PFSK-1 (cell line): ENCODE results near the gene PVR.

Experiments used
- FOXP2 ChIP-seq: optimal IDR thresholded peaks from 2 replicates; pipeline ENCODE3; 2011; ENCODE audit warnings: borderline replicate concordance, control low read depth, inconsistent platforms; ENCODE audit not compliant: insufficient read depth; ENCODE audit errors: extremely low read length, extremely low read depth
- POLR2AphosphoS5 ChIP-seq: IDR thresholded peaks from 2 replicates; pipeline ENCODE4 v1.6.1; 2012; ENCODE audit warnings: low read depth, mild to moderate bottlenecking, control low read depth, low read length, moderate library complexity
- REST ChIP-seq, 2 experiments: IDR thresholded peaks; 2 replicates each; pipeline versions ENCODE4 v1.6.1 to v1.8.0; 2011 to 2012; ENCODE audit warnings: low read depth in 2 of 2, low read length in 2 of 2, control low read depth in 1 of 2, inconsistent platforms in 1 of 2, mild to moderate bottlenecking in 1 of 2, moderate library complexity in 1 of 2; ENCODE audit not compliant: insufficient read depth in 1 of 2
- SIN3A ChIP-seq: IDR thresholded peaks from 2 replicates; pipeline ENCODE4 v1.6.1; 2012; ENCODE audit warnings: mild to moderate bottlenecking, low read length, moderate library complexity, borderline replicate concordance; ENCODE audit not compliant: insufficient read depth
- TAF1 ChIP-seq: IDR thresholded peaks from 2 replicates; pipeline ENCODE4 v1.6.1; 2012; ENCODE audit warnings: low read length, control low read depth, borderline replicate concordance; ENCODE audit not compliant: insufficient read depth

Gene PVR

GRCh38 chr19:44706506-44707236, 63.0 kb downstream of the PVR start:
- TF ChIP-seq TAF1 (no peak), REST (IDR thresholded peaks at IDR 0.05; ENCODE audit: insufficient read depth in 1 of 2, low read depth in 2 of 2, low read length in 2 of 2) (no peak), FOXP2 (no peak), POLR2AphosphoS5 (no peak), SIN3A (no peak)

- TF ChIP-seq REST (IDR thresholded peaks at IDR 0.05; ENCODE audit: insufficient read depth in 1 of 2, low read depth in 2 of 2, low read length in 2 of 2) (no peak), FOXP2 (no peak), POLR2AphosphoS5 (no peak), SIN3A (no peak), TAF1 (no peak)
These were observed 64.1 kb downstream of the PVR start for GRCh38 chr19:44707794-44708193.

- no peak for TF ChIP-seq REST (IDR thresholded peaks at IDR 0.05; ENCODE audit: insufficient read depth in 1 of 2, low read depth in 2 of 2, low read length in 2 of 2)
- TF ChIP-seq FOXP2: no peak
- TF ChIP-seq POLR2AphosphoS5: no peak
- TF ChIP-seq SIN3A: no peak
- TF ChIP-seq TAF1: no peak
These were observed 65.2 kb downstream of the PVR start for GRCh38 chr19:44708940-44709339.

GRCh38 chr19:44710483-44710882, 66.8 kb downstream of the PVR start:
- TF ChIP-seq TAF1: no peak
- TF ChIP-seq SIN3A: no peak
- no peak for TF ChIP-seq POLR2AphosphoS5
- TF ChIP-seq FOXP2: no peak
- no peak for TF ChIP-seq REST (IDR thresholded peaks at IDR 0.05; ENCODE audit: insufficient read depth in 1 of 2, low read depth in 2 of 2, low read length in 2 of 2)
